HCT116 (cell line): ENCODE measurements around the gene HECW1. TPM values are rescaled to one million over a fixed set of nuclear protein-coding genes. Genes with fewer than 3 reads are reported as not detected.

ENCODE experiments used
- ATAC-seq: fragments of 200-7000 bp; cut with Tn5 transposase; 2 replicates; pipeline ENCODE4 v1.9.1; 2020; ENCODE audit warnings: mild to moderate bottlenecking, moderate library complexity
- BruUV-seq: library from RNA; stranded (reverse); fragments of 400-500 nt; replicated peaks from 2 replicates; lab custom pipeline; 2021; lab: Mats Ljungman, UMichigan
- CTCF ChIA-PET: fragments of 300-600 bp; sonication (Branson Sonifier 250); formaldehyde crosslinking; loops from one replicate; lab custom pipeline; 2021; ENCODE audit warnings: antibody characterized with exemption; lab: Charles Lee
- POLR2A ChIA-PET: fragments of 300-600, 350-600 bp; sonication (Branson Sonifier 250); formaldehyde crosslinking; loops from one replicate; lab custom pipeline; 2021; ENCODE audit warnings: antibody characterized with exemption; lab: Charles Lee
- RAD21 ChIA-PET, 2 experiments: fragments of 300-600 bp; sonication (Branson Sonifier 250); formaldehyde crosslinking; loops; one replicate each; lab custom pipeline; 2023; ENCODE audit warnings: low total read pairs in 2 of 2; ENCODE audit not compliant: uncharacterized antibody in 2 of 2, unreplicated experiment in 2 of 2, low non-redundant PET in 1 of 2; lab: Charles Lee
- DNase-seq: peaks from one replicate; pipeline ENCODE4 v3.0.0-alpha.2; 2010; ENCODE audit warnings: low read depth, low spot score
- H2AFZ ChIP-seq: fragments of 200-600 bp; shearing (Covaris generic), sonication (generic); 2 replicates; pipeline ENCODE4 v1.6.1; 2017; ENCODE audit warnings: low read depth, mixed run types, mixed read lengths, antibody characterized with exemption, low read length; ENCODE audit not compliant: poor library complexity, severe bottlenecking
- H3K27ac ChIP-seq: 2 replicates; pipeline ENCODE4 v1.5.1; 2012; ENCODE audit warnings: low read depth, low read length
- H3K27me3 ChIP-seq: fragments of 200-600 bp; sonication (generic); 2 replicates; pipeline ENCODE4 v1.6.1; 2016; ENCODE audit warnings: mixed run types, low read length, mixed read lengths; ENCODE audit not compliant: insufficient read depth
- H3K36me3 ChIP-seq, 2 experiments: fragments of 200-500 bp in 1 of 2; fragments of 200-600 bp in 1 of 2; sonication (Bioruptor generic) in 1 of 2; sonication (generic) in 1 of 2; 2 replicates each; pipeline versions ENCODE4 v1.5.1 to v1.6.1; 2014 to 2016; ENCODE audit warnings: low read length in 2 of 2, inconsistent platforms in 1 of 2, mixed read lengths in 1 of 2, mixed run types in 1 of 2; ENCODE audit not compliant: insufficient read depth in 2 of 2, control insufficient read depth in 1 of 2
- H3K4me1 ChIP-seq, 2 experiments: fragments of 200-600 bp in 1 of 2; sonication (generic) in 1 of 2; 2 replicates each; pipeline versions ENCODE4 v1.5.1 to v1.6.1; 2012 to 2017; ENCODE audit warnings: low read length in 2 of 2, inconsistent platforms in 1 of 2, mild to moderate bottlenecking in 1 of 2, mixed read lengths in 1 of 2, mixed run types in 1 of 2, moderate library complexity in 1 of 2; ENCODE audit not compliant: insufficient read depth in 2 of 2, control insufficient read depth in 1 of 2
- H3K4me2 ChIP-seq: fragments of 200-600 bp; sonication (generic); 2 replicates; pipeline ENCODE4 v1.6.1; 2017; ENCODE audit warnings: mixed run types, low read length, mixed read lengths
- H3K4me3 ChIP-seq, 2 experiments: fragments of 200-600 bp in 1 of 2; sonication (generic) in 1 of 2; replicated peaks in 1 of 2; 2 replicates each; pipeline ENCODE4 v1.5.1; 2011 to 2016; ENCODE audit warnings: low read length in 2 of 2, control low read depth in 1 of 2, low read depth in 1 of 2, mild to moderate bottlenecking in 1 of 2, mixed read lengths in 1 of 2, mixed run types in 1 of 2
- H3K79me2 ChIP-seq: fragments of 200-600 bp; sonication (generic); 2 replicates; pipeline ENCODE4 v1.6.1; 2017; ENCODE audit warnings: mild to moderate bottlenecking, mixed run types, low read length, moderate library complexity, mixed read lengths; ENCODE audit not compliant: insufficient read depth
- H3K9ac ChIP-seq: fragments of 200-600 bp; sonication (generic); 2 replicates; pipeline ENCODE4 v1.6.1; 2016; ENCODE audit warnings: low read length, mixed read lengths
- H3K9me2 ChIP-seq: fragments of 200-600 bp; sonication (generic), shearing (Covaris generic); 2 replicates; pipeline ENCODE4 v1.6.1; 2017; ENCODE audit warnings: mixed run types, mild to moderate bottlenecking, moderate library complexity; ENCODE audit not compliant: insufficient read depth
- H3K9me3 ChIP-seq, 2 experiments: fragments of 200-500 bp in 1 of 2; fragments of 200-600 bp in 1 of 2; sonication (Bioruptor generic) in 1 of 2; sonication (generic) in 1 of 2; 2 replicates each; pipeline ENCODE4 v1.6.1; 2014 to 2017; ENCODE audit warnings: low read length in 2 of 2, mixed read lengths in 2 of 2, inconsistent platforms in 1 of 2, low read depth in 1 of 2, mild to moderate bottlenecking in 1 of 2, mixed run types in 1 of 2, moderate library complexity in 1 of 2; ENCODE audit not compliant: control insufficient read depth in 1 of 2, insufficient read depth in 1 of 2
- H4K20me1 ChIP-seq: fragments of 200-600 bp; sonication (generic), shearing (Covaris generic); 2 replicates; pipeline ENCODE4 v1.6.1; 2017; ENCODE audit warnings: mixed run types, mild to moderate bottlenecking, moderate library complexity; ENCODE audit not compliant: insufficient read depth
- CEBPB ChIP-seq: IDR thresholded peaks from 2 replicates; pipeline ENCODE4 v1.6.1; 2012; ENCODE audit warnings: low read depth
- SP1 ChIP-seq: IDR thresholded peaks from 2 replicates; pipeline ENCODE4 v1.6.1; 2012; ENCODE audit warnings: low read depth
- TCF7L2 ChIP-seq: IDR thresholded peaks from 2 replicates; pipeline ENCODE4 v1.7.0; 2011; ENCODE audit warnings: borderline replicate concordance, inconsistent platforms; ENCODE audit not compliant: insufficient read depth, insufficient read length; ENCODE audit errors: extremely low read depth
- ZFX ChIP-seq: fragments of 450-650 bp; IDR thresholded peaks from 2 replicates; pipeline ENCODE4 v1.6.1; 2017
- intact Hi-C: fragments of 100-400 bp; cut with micrococcal nuclease; formaldehyde crosslinking; loops from 2 replicates; pipeline ENCODE4 v1.10.0; 2022
- total RNA-seq: library from RNA; stranded (reverse); gene quantifications from one replicate; pipeline ENCODE4 v1.2.1, GENCODE V29; 2021; ENCODE audit not compliant: unreplicated experiment
- TF ChIP-seq, protein P1 (sequence below), 3 experiments: fragments of 200-600 bp in 1 of 3; sonication (generic) in 1 of 3; IDR thresholded peaks in 2 of 3; conservative IDR thresholded peaks in 1 of 3; 2 replicates each; pipeline ENCODE4 v1.5.1; 2012 to 2017; ENCODE audit warnings: low read depth in 2 of 3, low read length in 2 of 3, antibody characterized with exemption in 1 of 3, borderline replicate concordance in 1 of 3, control low read depth in 1 of 3, mild to moderate bottlenecking in 1 of 3, mixed read lengths in 1 of 3, mixed run types in 1 of 3, moderate library complexity in 1 of 3; ENCODE audit not compliant: insufficient read depth in 1 of 3

HECW1 gene
- total RNA-seq, 1 experiment from 2014 or later, result 5.6 TPM

GRCh38 chr7:43516581-43517342 lies 404.3 kb downstream of the HECW1 start (continued):
- TF ChIP-seq SP1, result no peak
- TF ChIP-seq, protein P1, sequence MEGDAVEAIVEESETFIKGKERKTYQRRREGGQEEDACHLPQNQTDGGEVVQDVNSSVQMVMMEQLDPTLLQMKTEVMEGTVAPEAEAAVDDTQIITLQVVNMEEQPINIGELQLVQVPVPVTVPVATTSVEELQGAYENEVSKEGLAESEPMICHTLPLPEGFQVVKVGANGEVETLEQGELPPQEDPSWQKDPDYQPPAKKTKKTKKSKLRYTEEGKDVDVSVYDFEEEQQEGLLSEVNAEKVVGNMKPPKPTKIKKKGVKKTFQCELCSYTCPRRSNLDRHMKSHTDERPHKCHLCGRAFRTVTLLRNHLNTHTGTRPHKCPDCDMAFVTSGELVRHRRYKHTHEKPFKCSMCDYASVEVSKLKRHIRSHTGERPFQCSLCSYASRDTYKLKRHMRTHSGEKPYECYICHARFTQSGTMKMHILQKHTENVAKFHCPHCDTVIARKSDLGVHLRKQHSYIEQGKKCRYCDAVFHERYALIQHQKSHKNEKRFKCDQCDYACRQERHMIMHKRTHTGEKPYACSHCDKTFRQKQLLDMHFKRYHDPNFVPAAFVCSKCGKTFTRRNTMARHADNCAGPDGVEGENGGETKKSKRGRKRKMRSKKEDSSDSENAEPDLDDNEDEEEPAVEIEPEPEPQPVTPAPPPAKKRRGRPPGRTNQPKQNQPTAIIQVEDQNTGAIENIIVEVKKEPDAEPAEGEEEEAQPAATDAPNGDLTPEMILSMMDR (IDR thresholded peaks at IDR 0.05 in 2 of 3, conservative IDR thresholded peaks at IDR 0.05 in 1 of 3; ENCODE audit: borderline replicate concordance in 1 of 3, insufficient read depth in 1 of 3, low read depth in 2 of 3, low read length in 2 of 3), result no peak

DNA sequence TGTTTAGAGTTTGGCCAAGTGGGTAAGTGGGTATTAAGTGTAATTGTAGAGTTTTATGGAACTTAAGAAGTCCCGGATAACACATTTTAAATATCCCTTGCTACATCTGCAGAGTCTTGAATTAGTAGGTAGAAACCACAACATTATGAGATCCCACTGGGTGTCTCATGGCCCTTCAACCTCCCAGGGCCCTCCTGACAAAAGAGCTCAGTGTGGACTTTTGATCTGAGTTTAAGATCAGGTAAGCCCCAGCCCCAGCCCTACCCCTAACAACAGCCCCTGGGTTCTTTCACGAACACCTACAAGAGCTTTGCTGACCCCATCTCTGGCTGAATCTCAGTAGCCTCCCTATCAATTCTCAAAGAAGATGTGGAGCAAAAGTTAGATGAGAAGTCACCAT lies 405.0 kb downstream of the HECW1 start:
- H3K27ac ChIP-seq, result no peak overlapping the region
- H3K4me3 ChIP-seq, result no peak overlapping the region
- H3K9me2 ChIP-seq, result no peaks in the 10 kb centered on the region
- ChIA-PET CTCF (no interaction called here), POLR2A (no interaction called here), RAD21 (no interaction called here)
- BruUV-seq, result no TSS peak
- no peaks in the 10 kb centered on the region for H4K20me1 ChIP-seq
- H3K4me2 ChIP-seq, result no peak overlapping the region
- no peak for DNase-seq
- no peak overlapping the region for H3K9ac ChIP-seq
- no peaks in the 10 kb centered on the region for H3K36me3 ChIP-seq
- H3K9me3 ChIP-seq, result no peaks in the 10 kb centered on the region
- ATAC-seq, result no peak
- no peak overlapping the region for H2AFZ ChIP-seq
- H3K4me1 ChIP-seq, result peaks cover 0 to 7% of the 10 kb centered on the region in 2 experiments; a peak in 1 of 4 replicates
- no peaks in the 10 kb centered on the region for H3K79me2 ChIP-seq
- intact Hi-C loops, result no loop called here
- H3K27me3 ChIP-seq, result no peaks in the 10 kb centered on the region
- no peak for TF ChIP-seq CEBPB

GRCh38 chr7:43520201-43520600 lies 407.8 kb downstream of the HECW1 start:
- Histone ChIP-seq H3K9ac (no peak overlapping the region), H3K27me3 (no peaks in the 10 kb centered on the region), H3K9me2 (no peaks in the 10 kb centered on the region), H3K9me3 (no peaks in the 10 kb centered on the region), H2AFZ (no peak overlapping the region), H3K4me3 (no peak overlapping the region), H3K36me3 (no peaks in the 10 kb centered on the region), H3K27ac (no peak overlapping the region), H3K4me1 (peaks cover 0 to 9% of the 10 kb centered on the region in 2 experiments; a peak in 1 of 4 replicates), H4K20me1 (no peaks in the 10 kb centered on the region), H3K79me2 (no peaks in the 10 kb centered on the region), H3K4me2 (no peak overlapping the region)
- BruUV-seq, result no TSS peak
- ATAC-seq (no peak), DNase-seq (no peak)
- ChIA-PET RAD21 (no interaction called here), CTCF (no interaction called here), POLR2A (no interaction called here)
- TF ChIP-seq SP1, result no peak
- TF ChIP-seq ZFX, result no peak
- no peak for TF ChIP-seq TCF7L2
- intact Hi-C loops, result no loop called here
